ENCODE measurements around the gene ZNF213.

- TF ChIP-seq, protein P1, sequence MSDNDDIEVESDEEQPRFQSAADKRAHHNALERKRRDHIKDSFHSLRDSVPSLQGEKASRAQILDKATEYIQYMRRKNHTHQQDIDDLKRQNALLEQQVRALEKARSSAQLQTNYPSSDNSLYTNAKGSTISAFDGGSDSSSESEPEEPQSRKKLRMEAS (IDR thresholded peaks at IDR 0.05; ENCODE audit: low read depth, low read length) = no peak
- TF ChIP-seq, protein P2, sequence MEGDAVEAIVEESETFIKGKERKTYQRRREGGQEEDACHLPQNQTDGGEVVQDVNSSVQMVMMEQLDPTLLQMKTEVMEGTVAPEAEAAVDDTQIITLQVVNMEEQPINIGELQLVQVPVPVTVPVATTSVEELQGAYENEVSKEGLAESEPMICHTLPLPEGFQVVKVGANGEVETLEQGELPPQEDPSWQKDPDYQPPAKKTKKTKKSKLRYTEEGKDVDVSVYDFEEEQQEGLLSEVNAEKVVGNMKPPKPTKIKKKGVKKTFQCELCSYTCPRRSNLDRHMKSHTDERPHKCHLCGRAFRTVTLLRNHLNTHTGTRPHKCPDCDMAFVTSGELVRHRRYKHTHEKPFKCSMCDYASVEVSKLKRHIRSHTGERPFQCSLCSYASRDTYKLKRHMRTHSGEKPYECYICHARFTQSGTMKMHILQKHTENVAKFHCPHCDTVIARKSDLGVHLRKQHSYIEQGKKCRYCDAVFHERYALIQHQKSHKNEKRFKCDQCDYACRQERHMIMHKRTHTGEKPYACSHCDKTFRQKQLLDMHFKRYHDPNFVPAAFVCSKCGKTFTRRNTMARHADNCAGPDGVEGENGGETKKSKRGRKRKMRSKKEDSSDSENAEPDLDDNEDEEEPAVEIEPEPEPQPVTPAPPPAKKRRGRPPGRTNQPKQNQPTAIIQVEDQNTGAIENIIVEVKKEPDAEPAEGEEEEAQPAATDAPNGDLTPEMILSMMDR (IDR thresholded peaks at IDR 0.05; ENCODE audit: low read depth, low read length) = no peak
These were observed 6.0 kb downstream of the ZNF213 start for GRCh38 chr16:3140603-3141427.

All from NB4 (cell line).